Heart left ventricle (tissue), 16 donors: Measurements from ENCODE around the gene ASMTL. TPM values are rescaled to one million over a fixed set of nuclear protein-coding genes. Genes with fewer than 3 reads are reported as not detected.

Source experiments
- ATAC-seq, 4 donors: fragments of 200-7000 bp; cut with Tn5 transposase; one replicate each; pipeline ENCODE4 v1.9.1; 2020 to 2022; ENCODE audit warnings: moderate library complexity in 4 of 4, mild to moderate bottlenecking in 3 of 4, moderate number of reproducible peaks in 1 of 4
- DNase-seq, 5 donors: peaks; one replicate each; pipeline ENCODE4 v3.0.0-alpha.2; 2020
- H3K27ac ChIP-seq, 12 donors: fragments of 200-600 bp; sonication (generic) in 4 of 12; one replicate each; pipeline versions ENCODE4 v1.5.0 to v1.8.0; 2016 to 2022; ENCODE audit warnings: mild to moderate bottlenecking in 2 of 12
- H3K27me3 ChIP-seq, 9 donors: fragments of 200-600 bp; sonication (generic) in 2 of 9; one replicate each; pipeline versions ENCODE4 v1.5.1 to v1.8.0; 2016 to 2022; ENCODE audit warnings: mild to moderate bottlenecking in 3 of 9
- H3K36me3 ChIP-seq, 9 donors: fragments of 200-600 bp; sonication (generic) in 2 of 9; one replicate each; pipeline versions ENCODE4 v1.5.0 to v1.8.0; 2018 to 2022; ENCODE audit warnings: mild to moderate bottlenecking in 2 of 9
- H3K4me1 ChIP-seq, 12 donors: fragments of 200-600 bp; sonication (generic) in 4 of 12; one replicate each; pipeline versions ENCODE4 v1.5.0 to v1.8.0; 2016 to 2022; ENCODE audit warnings: mild to moderate bottlenecking in 3 of 12
- H3K4me3 ChIP-seq, 12 donors: fragments of 200-600 bp; sonication (generic) in 4 of 12; one replicate each; pipeline versions ENCODE4 v1.5.0 to v1.8.0; 2017 to 2022; ENCODE audit warnings: mild to moderate bottlenecking in 9 of 12, moderate library complexity in 4 of 12
- H3K9me3 ChIP-seq, 12 donors: fragments of 200-600 bp; sonication (generic) in 4 of 12; one replicate each; pipeline versions ENCODE4 v1.5.0 to v1.8.0; 2016 to 2022; ENCODE audit warnings: mild to moderate bottlenecking in 1 of 12
- CTCF ChIP-seq, 12 donors: fragments of 200-600 bp; sonication (generic) in 4 of 12; IDR thresholded peaks; one replicate each; pipeline versions ENCODE4 v1.5.0 to v1.8.0; 2018 to 2022; ENCODE audit warnings: antibody characterized with exemption in 12 of 12, mild to moderate bottlenecking in 5 of 12
- POLR2A ChIP-seq, 2 donors: fragments of 450-650 bp; IDR thresholded peaks; one replicate each; pipeline ENCODE4 v1.6.1; 2017; ENCODE audit warnings: antibody characterized with exemption in 2 of 2, mild to moderate bottlenecking in 2 of 2, moderate library complexity in 2 of 2
- WGBS, 4 donors: extraction: QIAGEN DNeasy Blood & Tissue Kit in 2 of 4; methylation state at CpG; one replicate each; pipeline versions ENCODE4 v1.1.5 to v1.1.7; 2013 to 2018; 5-methylcytosine and 5-hydroxymethylcytosine counted together
- intact Hi-C, 10 donors: fragments of 100-400 bp; cut with DNase I; formaldehyde crosslinking; loops; one replicate each; pipeline versions ENCODE4 v1.11.1 to v1.14.2; 2022
- polyA plus RNA-seq, 2 donors: library from polyadenylated mRNA; stranded (reverse); fragments of 200-250 nt; gene quantifications; one replicate each; pipeline ENCODE4 v1.2.3, GENCODE V29; 2013
- total RNA-seq, 9 donors: library from RNA; depleted of rRNA in 2 of 9; stranded (reverse); fragments of >200 nt in 2 of 9; fragmentation: NEBNext Ultra II Directional in 3 of 9; extraction: Animal tissue kit (Norgen Biotek cat#: 25700) in 3 of 9; gene quantifications; one replicate each; pipeline versions ENCODE4 v1.1.0 to v1.2.4, GENCODE V29; 2016 to 2023
- donor health status: ischemic (EF 13 %, LVEDD 7.1; RV severe dilation, severe dysfunction).
- donor health status: healthy with polysubstance abuse.
- donor health status: DM: no; HTN: yes; CAD: no.
- donor health status: DM: no; HTN: no; CAD: no.
- donor health status: ischemic (EF 25% LVEDD 6.9; RV normal size, moderate dysfunction).
- donor health status: ischemic (EF 25% LVEDD 5.7; RV mildly dilated, moderate dysfunction).
- donor health status: healthy.
- donor health status: DM: yes; HTN: yes; CAD: no.
- donor health status: ischemic (EF 35%, LVEDD 5.7; RV mildly dilated, moderate dysfunction).
- donor health status: nonischemic (EF 11% LVEDD 7.7; RV severe dilation, severe dysfunction).
- donor health status: DM: yes; HTN: yes; CAD: no.
- donor health status: PGD.
- donor health status: ischemic (EF 29% LVEDD 5.4; RV normal size, mild dysfunction).
- donor health status: nonischemic (EF 23%, LVEDD 6.1; RV moderate dilation, normal function).

Gene ASMTL
- total and polyA plus RNA-seq, 11 donors = 20.2 to 44.6 (median 29.1) TPM

DNA sequence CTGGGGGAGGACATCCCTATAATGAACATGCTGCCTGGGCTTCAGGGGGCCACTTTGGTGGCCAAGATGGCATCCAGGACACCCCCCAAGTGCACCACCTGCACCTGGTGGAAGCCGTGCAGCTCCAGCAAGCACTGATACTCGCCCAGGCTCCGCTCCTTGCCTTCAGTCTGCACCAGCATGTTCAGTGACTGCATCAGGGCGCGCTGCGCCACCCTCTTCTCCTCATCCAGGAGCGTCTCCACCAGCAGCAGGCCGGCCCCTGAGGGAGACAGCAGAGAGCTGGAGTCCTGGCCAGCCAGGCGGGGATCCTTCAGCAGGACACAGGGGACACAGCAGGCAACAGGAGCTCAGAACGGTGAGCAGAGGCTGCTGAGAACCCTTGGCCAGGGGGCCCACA, 49.5 kb downstream of the ASMTL start:
- TF ChIP-seq POLR2A (IDR thresholded peaks at IDR 0.05) (no peak), CTCF (IDR thresholded peaks at IDR 0.05) (no peak)
- 95 to 99% (median 97%) methylated on average over 9 to 10 of the region's 10 CpGs for WGBS, 4 donors

GRCh38 chrX:1401611-1402430, 50.9 kb downstream of the ASMTL start:
- H3K27ac ChIP-seq = no peak overlapping the region
- no peak overlapping the region for H3K4me3 ChIP-seq
- DNase-seq = peak in 3 of 5 donors; percentile 12 to 47 (median 19)
- no peak for TF ChIP-seq CTCF (IDR thresholded peaks at IDR 0.05)
- no peak for TF ChIP-seq POLR2A (IDR thresholded peaks at IDR 0.05)
- H3K9me3 ChIP-seq = no peaks in the 10 kb centered on the region
- H3K4me1 ChIP-seq = no peaks in the 10 kb centered on the region
- no peaks in the 10 kb centered on the region for H3K27me3 ChIP-seq
- intact Hi-C loops = no loop called here
- peaks cover 0 to 79% (median 50%) of the 10 kb centered on the region in 9 donors for H3K36me3 ChIP-seq
- WGBS, 4 donors = 91 to 92% (median 92%) methylated on average over 29 to 30 of the region's 30 CpGs
- peak in 2 of 4 donors; percentile 6 to 11 for ATAC-seq

More for the DNA sequence above, 49.5 kb downstream of the ASMTL start:
- Histone ChIP-seq H3K9me3 (no peaks in the 10 kb centered on the region), H3K36me3 (peaks cover 0 to 81% (median 62%) of the 10 kb centered on the region in 9 donors), H3K27me3 (no peaks in the 10 kb centered on the region), H3K27ac (no peak overlapping the region), H3K4me1 (no peaks in the 10 kb centered on the region), H3K4me3 (no peak overlapping the region)
- ATAC-seq = no peak
- DNase-seq = peak in 2 of 5 donors; percentile 11 to 53
- intact Hi-C loops = no loop called here

DNA sequence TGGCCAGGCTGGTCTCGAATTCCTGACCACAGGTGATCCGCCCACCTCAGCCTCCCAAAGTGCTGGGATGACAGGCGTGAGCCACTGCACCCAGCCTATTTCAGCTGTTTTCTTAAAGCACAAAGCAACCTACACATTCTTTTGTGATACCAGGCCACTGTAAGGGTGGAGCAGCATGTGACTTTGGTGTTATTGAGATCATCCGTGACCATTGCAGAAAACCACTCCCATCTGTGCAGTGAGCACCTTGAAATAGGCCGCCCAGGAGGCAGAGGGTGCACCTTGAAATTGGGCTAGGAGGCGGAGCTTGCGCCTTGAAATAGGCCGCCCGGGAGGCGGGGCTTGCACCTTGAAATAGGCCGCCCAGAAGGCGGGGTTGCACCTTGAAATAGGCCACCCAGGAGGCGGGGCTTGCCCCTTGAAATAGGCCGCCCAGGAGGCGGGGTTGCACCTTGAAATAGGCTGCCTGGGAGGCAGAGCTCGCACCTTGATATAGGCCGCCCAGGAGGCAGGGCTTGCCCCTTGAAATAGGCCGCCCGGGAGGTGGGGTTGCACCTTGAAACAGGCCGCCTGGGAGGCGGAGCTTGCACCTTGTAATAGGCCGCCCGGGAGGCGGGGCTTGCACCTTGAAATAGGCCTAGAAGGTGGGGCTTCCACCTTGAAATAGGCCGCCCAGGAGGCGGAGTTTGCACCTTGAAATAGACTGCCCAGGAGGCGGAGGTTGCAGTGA, 51.8 kb downstream of the ASMTL start:
- Histone ChIP-seq H3K27me3 (no peaks in the 10 kb centered on the region), H3K27ac (no peak overlapping the region), H3K4me1 (no peaks in the 10 kb centered on the region), H3K4me3 (no peak overlapping the region), H3K36me3 (peaks cover 0 to 72% (median 41%) of the 10 kb centered on the region in 9 donors), H3K9me3 (no peaks in the 10 kb centered on the region)
- 74 to 90% (median 85%) methylated on average over 27 of the region's 27 CpGs for WGBS, 4 donors
- intact Hi-C loops = no loop called here
- ATAC-seq = no peak
- TF ChIP-seq POLR2A (IDR thresholded peaks at IDR 0.05) (no peak), CTCF (IDR thresholded peaks at IDR 0.05) (no peak)
- peak in 2 of 5 donors; percentile 15 to 20 for DNase-seq

- no peak for ATAC-seq
- intact Hi-C loops = no loop called here
- Histone ChIP-seq H3K4me3 (no peak overlapping the region), H3K9me3 (no peaks in the 10 kb centered on the region), H3K27ac (no peak overlapping the region), H3K27me3 (no peaks in the 10 kb centered on the region), H3K36me3 (peaks cover 0 to 63% (median 33%) of the 10 kb centered on the region in 9 donors), H3K4me1 (no peaks in the 10 kb centered on the region)
- peak in 1 of 5 donors; percentile 13 for DNase-seq
- WGBS, 4 donors = 88 to 95% (median 92%) methylated on average over 12 of the region's 12 CpGs
- TF ChIP-seq CTCF (IDR thresholded peaks at IDR 0.05) (no peak), POLR2A (IDR thresholded peaks at IDR 0.05) (no peak)
Observed at GRCh38 chrX:1400049-1400448, 52.7 kb downstream of the ASMTL start.
